ENCODE data around the gene ARID1A. TPM values are rescaled to one million over a fixed set of nuclear protein-coding genes. Genes with fewer than 3 reads are reported as not detected.

ARID1A gene
- total and polyA plus RNA-seq, 9 donors, result 27.6 to 102 (median 62.1) TPM

DNA sequence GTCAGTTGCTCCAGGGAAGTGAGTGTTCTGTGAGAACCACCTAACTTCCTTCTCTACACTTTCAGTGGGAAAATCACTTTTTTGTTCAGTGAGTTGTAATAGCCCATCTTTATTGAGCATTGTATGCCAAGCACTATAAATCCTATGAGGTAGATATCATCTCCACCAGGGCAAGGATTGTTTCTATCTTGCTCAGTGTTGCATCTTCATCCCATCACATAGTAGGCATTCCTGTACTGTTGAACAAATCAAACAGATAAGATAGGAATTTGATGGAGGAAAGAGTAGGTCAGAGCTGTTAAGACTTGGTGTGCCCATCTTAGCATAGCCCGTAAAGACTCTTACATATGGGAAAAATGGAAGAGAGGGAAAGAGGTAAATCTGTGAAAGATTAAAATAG, 89.1 kb downstream of the ARID1A start:
- TF ChIP-seq, protein P1, sequence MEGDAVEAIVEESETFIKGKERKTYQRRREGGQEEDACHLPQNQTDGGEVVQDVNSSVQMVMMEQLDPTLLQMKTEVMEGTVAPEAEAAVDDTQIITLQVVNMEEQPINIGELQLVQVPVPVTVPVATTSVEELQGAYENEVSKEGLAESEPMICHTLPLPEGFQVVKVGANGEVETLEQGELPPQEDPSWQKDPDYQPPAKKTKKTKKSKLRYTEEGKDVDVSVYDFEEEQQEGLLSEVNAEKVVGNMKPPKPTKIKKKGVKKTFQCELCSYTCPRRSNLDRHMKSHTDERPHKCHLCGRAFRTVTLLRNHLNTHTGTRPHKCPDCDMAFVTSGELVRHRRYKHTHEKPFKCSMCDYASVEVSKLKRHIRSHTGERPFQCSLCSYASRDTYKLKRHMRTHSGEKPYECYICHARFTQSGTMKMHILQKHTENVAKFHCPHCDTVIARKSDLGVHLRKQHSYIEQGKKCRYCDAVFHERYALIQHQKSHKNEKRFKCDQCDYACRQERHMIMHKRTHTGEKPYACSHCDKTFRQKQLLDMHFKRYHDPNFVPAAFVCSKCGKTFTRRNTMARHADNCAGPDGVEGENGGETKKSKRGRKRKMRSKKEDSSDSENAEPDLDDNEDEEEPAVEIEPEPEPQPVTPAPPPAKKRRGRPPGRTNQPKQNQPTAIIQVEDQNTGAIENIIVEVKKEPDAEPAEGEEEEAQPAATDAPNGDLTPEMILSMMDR (IDR thresholded peaks at IDR 0.05), result no peak
- TF ChIP-seq EP300 (IDR thresholded peaks at IDR 0.05) (no peak), POLR2A (IDR thresholded peaks at IDR 0.05) (no peak)
- Histone ChIP-seq H3K4me3 (no peak overlapping the region), H3K27me3 (no peaks in the 10 kb centered on the region), H3K4me1 (ENCODE audit: insufficient read depth) (peaks cover 34% of the 10 kb centered on the region), H3K36me3 (no peaks in the 10 kb centered on the region), H3K9me3 (no peaks in the 10 kb centered on the region), H3K27ac (peak overlapping the region; percentile 24 to 99)
- WGBS, 3 donors, result 80 to 97% (median 94%) methylated on average over 1 of the region's 1 CpG
- DNase-seq, result no peak
- intact Hi-C loops (cut with DNase I), result loop anchor here (5.0 to 10.0 kb wide), 3 partner anchors 60 to 93 kb away; partner anchors contain the start of gene ARID1A (in 3 of the 4)

- Histone ChIP-seq H3K9me3 (no peaks in the 10 kb centered on the region), H3K27ac (peak overlapping the region; percentile 96 to 99), H3K36me3 (no peaks in the 10 kb centered on the region), H3K27me3 (no peaks in the 10 kb centered on the region), H3K4me3 (no peak overlapping the region), H3K4me1 (ENCODE audit: insufficient read depth) (peaks cover 31% of the 10 kb centered on the region)
- TF ChIP-seq EP300 (IDR thresholded peaks at IDR 0.05), result no peak
- 53 to 75% (median 60%) methylated on average over 5 of the region's 5 CpGs for WGBS, 3 donors
- no peak for DNase-seq
- intact Hi-C loops (cut with DNase I), result loop anchor here (5.0 to 10.0 kb wide), 3 partner anchors 61 to 94 kb away; partner anchors contain the start of gene ARID1A (in 3 of the 4)
These were observed 90.0 kb downstream of the ARID1A start for GRCh38 chr1:26785611-26786436.

GRCh38 chr1:26786437-26787380, 90.9 kb downstream of the ARID1A start:
- Histone ChIP-seq H3K4me3 (peak overlapping the region; percentile 67), H3K27me3 (no peaks in the 10 kb centered on the region), H3K27ac (peak overlapping the region; percentile 96 to 99), H3K36me3 (no peaks in the 10 kb centered on the region), H3K4me1 (ENCODE audit: insufficient read depth) (peaks cover 28% of the 10 kb centered on the region), H3K9me3 (no peaks in the 10 kb centered on the region)
- intact Hi-C loops (cut with DNase I), result loop anchor here (5.0 to 10.0 kb wide), 3 partner anchors 62 to 94 kb away; partner anchors contain the start of gene ARID1A (in 3 of the 4)
- TF ChIP-seq POLR2A (IDR thresholded peaks at IDR 0.05), result peak; percentile 33
- TF ChIP-seq, protein P1 (IDR thresholded peaks at IDR 0.05), result no peak
- WGBS, 3 donors, result 4 to 5% (median 4%) methylated on average over 12 of the region's 12 CpGs
- peak; percentile 68 to 80 (median 74) for DNase-seq

- peak overlapping the region; percentile 96 to 99 for H3K27ac ChIP-seq
- H3K36me3 ChIP-seq, result no peaks in the 10 kb centered on the region
- intact Hi-C loops (cut with DNase I), result loop anchor here (5.0 to 10.0 kb wide), 3 partner anchors 63 to 95 kb away; partner anchors contain the start of gene ARID1A (in 3 of the 4)
- H3K4me3 ChIP-seq, result peak overlapping the region; percentile 67
- H3K27me3 ChIP-seq, result no peaks in the 10 kb centered on the region
- H3K9me3 ChIP-seq, result no peaks in the 10 kb centered on the region
- WGBS, 3 donors, result 0 to 1% (median 0%) methylated on average over 11 of the region's 11 CpGs
- H3K4me1 ChIP-seq (ENCODE audit: insufficient read depth), result peaks cover 28% of the 10 kb centered on the region
- TF ChIP-seq, protein P1 (IDR thresholded peaks at IDR 0.05), result no peak
- TF ChIP-seq POLR2A (IDR thresholded peaks at IDR 0.05), result no peak
- DNase-seq, result no peak
These were observed 91.5 kb downstream of the ARID1A start for GRCh38 chr1:26787381-26787705.

Measured in ovary (tissue), 9 donors.